GM18868 (cell line): Measurements from ENCODE around the gene LIMA1.
"Not testable (repeated sequence)": the region's sequence is repeated elsewhere in the genome, so short reads cannot be mapped to it uniquely, and the experiment has no call there.

Source experiments
- ATAC-seq: cut with Tn5 transposase; IDR thresholded peaks from one replicate; pipeline ENCODE4 v1.9.1; 2021; ENCODE audit warnings: mild to moderate bottlenecking, moderate library complexity; ENCODE audit not compliant: unreplicated experiment

LIMA1 gene

DNA sequence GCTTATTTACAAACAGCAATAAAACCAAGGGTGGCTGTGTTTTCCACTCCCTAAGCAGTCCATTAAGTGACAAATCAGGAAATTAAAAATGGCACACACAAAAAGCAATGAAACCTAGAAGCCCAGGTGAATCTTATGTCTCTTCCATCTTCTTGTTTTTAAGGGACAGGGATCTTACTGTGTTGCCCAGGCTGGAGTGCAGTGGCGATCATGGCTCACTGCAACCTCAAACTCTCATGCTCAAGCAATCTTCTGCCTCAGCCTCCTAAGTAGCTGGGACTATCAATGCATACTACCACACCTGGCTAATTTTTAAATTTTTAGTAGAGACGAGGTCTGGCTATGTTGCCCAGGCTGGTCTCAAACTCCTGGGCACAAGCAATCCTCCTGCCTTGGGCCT is 63.8 kb downstream of the LIMA1 start:
- ATAC-seq: no peak

DNA sequence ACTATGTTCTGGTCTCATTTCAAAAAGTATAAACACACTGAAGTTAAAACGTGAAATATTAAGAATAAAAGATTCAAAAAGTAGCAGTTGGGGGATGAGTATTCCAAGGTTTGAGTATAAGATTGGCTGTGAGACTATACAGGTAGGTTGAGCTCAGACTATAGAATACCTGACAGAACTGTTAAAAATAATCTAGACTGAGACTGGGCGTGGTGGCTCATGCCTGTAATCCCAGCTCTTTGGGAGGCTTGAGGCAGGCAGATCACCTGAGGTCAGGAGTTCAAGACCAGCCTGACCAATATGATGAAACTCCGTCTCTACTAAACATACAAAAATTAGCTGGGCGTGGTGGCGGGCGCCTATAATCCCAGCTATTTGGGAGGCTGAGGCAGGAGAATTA is 64.3 kb downstream of the LIMA1 start:
- ATAC-seq: not testable (repeated sequence)

DNA sequence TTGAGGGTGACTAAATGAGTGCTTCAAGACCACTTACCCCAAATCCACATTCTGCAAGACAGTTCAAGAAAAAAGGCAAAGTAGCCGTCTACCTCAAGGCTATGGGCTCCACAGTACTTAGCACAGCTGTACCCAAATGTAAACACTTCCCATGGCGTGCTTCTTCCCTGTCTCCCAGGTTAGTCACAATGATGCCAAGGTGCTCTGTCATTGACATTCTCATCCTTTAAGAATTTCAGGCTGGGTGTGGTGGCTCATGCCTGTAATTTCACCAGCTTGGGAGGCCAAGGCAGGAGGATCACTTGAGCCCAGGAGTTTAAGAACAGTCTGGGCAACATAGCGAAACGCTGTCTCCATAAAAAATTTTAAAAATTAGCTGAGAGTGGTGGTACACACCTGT is 64.9 kb downstream of the LIMA1 start:
- ATAC-seq: no peak

DNA sequence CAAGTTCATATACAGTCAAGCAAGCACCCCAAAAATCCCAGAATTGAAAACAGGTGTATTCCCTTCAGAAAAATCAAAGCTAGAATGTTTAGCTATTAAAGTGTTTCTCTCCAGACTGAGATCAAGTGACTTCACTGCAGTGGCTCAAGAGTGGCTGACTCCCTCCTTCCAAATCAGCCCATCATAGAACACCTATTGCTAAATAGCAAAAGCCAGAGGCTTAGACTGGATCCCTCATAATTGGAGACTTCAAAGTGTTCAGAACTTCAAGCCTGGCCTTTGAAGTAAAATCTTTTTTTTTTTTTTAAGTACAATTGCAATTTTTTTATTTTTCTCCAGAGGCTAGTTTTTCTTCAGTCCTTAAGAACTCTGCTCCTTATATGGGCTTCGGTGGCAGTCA is 66.1 kb downstream of the LIMA1 start:
- no peak for ATAC-seq

DNA sequence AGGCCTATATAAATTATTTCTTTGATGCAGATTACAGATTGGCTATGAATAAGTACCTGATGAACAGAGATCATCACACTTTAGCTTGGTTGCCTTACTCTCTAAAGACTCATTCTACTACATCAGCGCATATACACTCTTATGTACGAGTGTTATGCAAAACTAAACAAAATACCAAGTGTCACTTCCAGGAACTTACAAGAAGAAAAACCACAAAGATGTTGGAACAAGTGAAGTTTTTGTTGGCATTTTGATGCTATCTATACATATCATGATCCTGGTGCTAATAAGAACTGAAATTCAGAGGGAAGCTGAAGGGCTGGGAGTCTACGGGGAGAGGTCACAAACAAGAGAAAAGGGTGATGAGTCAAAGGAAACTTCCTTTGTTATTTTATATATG is 68.3 kb downstream of the LIMA1 start:
- no peak for ATAC-seq

DNA sequence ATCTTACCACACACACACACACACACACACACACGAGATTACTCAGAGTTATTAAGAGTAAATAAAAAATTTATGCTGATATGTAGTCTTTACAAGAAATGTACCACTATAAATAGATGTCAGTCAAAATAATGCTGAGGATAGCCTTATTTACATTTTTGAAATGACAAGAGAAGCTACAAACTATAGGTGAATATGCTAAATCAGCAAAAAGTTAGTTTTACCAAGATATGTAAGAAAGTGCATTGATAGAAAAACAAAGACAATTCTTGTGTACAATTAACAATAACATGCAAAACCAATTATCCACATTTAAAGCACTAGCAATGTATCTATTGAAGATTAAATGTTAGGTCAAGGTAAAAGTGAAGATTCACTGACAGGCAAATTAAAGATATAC is 69.3 kb downstream of the LIMA1 start:
- ATAC-seq: no peak

DNA sequence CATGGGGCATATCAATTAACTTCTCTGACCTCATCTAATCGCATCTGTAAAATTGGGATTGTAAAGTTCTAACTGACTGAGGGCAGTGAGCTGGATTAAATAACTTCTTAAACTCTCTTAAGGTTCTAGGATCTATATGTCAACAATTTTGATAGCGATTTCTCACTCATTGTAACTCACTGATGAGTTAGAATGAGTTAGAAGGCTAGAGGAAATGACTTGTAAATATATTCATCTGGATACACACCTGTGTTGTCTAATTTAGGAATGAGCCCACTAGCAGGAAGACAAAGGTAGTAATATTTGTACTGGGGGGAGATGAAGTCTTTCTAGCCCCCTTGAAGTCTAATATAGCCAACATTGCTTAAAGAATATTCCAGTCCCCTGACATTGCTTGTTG is 69.9 kb downstream of the LIMA1 start:
- no peak for ATAC-seq

DNA sequence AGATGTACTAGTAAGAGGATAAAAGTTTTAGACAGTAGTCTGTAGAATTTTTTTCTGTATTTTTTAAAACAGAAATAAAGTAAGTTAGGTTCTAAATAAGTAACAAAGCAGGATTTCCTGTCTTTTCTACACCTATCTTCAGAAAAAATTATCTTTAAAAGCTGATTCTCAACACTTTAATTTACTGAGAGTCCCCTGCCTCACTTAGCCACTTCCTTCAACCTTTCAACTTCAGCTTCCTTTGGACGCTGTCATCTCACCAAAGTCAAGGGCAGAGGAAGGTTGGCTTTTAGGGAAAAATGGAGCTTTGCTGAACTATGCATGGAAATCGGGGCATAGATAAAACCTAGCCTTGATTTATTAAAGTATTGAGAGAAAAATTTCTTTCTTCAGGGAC is 71.3 kb downstream of the LIMA1 start:
- no peak for ATAC-seq

DNA sequence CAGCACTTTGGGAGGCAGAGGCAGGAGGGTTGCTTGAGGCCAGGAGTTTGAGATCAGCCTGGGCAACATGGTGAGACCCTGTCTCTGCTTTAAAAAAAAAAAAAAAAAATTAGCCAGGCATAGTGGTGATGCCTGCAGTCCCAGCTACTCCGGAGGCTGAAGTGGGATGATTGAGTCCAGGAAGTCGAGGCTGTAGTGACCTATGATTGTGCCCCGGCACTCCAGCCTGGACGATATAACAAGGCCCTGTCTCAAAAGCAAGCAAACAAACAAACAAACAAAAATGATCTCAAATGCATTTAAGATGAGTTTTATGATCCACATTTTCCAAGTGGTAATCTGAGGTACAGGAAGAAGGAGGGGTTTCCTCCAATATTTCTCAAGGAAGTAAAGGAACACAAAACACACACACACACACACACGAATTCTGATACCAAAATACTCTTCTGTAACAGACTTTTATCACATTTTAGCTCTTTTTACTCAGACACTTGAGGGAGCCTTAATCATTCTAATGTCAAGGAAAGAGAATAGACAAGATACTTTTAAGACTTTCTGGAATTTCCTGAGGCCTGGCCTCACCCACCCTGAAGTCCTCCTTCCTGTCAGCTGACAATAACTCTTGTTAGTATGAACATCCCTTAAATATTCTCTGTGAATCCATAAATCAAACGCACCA is 71.8 kb downstream of the LIMA1 start:
- ATAC-seq: no peak

DNA sequence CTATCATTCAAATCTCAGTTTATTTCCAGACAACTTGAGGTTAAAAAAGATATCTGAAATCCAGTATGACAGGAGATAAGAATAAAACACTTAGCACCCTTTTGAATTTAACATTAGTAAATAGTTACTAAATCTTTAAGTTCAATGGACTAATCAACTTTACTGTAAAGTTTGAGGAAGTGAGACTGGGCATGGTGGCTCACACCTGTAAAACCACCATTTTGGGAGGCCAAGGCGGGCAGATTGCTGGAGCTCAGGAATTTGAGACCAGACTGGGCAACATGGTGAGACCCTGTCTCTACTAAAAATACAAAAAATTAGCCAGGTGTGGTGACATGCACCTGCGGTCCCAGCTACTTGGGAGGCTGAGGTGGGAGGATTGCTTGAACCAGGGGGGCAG is 75.9 kb downstream of the LIMA1 start:
- ATAC-seq: no peak

DNA sequence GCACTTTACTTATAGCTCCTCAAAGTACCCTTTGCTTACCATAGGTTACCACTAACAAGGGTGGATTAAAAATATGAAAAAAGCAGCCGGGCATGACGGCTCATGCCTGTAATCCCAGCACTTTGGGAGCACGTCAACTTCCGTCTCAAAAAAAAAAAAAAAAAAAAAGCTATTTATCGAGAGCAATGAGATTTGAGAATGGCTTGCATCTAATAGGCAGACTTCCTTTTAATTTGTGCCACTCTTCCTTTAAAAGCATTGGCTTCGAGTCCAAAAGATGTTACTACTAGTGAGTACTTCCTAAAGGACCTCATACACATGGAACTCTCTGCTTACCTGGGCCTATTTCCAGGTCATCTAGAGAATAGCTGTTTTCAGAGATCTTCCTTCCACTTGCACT is 77.7 kb downstream of the LIMA1 start:
- no peak for ATAC-seq

DNA sequence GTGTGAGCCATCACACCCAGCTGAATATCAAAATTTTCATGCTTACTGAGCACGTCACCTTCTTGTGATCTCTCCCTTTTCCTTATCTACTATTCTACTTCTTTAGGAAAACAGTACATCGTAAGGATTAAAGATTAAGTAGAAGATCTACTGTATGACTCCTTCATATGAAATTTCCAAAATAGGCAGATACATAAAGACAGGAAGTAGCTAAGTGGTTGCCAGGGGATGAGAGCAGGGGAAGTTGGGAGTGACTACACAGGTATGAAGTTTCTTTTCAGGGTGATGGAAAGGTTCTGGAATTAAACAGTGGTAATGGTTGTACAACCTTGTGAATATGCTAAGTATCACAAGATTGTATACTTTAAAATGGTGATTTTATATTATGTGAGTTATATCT is 79.6 kb downstream of the LIMA1 start:
- no peak for ATAC-seq

DNA sequence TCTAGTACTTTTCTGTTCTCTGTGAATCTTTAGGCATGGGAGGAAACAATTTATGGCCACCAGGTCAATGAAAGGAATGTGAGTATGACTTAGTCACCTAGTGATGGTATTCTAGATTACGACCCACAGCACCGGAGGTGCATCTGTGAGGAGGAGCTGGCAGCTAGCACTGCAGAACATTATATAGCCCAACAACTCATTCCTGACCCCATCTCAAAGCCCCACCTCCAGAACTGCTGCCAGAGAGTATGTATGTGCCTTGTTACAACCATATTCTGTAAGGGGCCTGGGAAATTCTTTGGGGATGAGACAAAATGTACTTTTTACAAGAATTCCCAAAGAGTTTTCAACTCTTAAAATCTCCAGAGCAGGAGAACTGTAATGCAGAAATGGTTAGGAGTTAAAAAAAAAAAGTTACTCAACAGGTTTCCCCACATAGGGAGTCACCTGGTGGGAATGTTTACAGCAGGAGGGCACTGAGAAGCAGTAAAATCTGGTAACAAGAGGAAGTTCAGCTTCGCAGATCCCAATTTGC is 81.3 kb downstream of the LIMA1 start:
- ATAC-seq: no peak

DNA sequence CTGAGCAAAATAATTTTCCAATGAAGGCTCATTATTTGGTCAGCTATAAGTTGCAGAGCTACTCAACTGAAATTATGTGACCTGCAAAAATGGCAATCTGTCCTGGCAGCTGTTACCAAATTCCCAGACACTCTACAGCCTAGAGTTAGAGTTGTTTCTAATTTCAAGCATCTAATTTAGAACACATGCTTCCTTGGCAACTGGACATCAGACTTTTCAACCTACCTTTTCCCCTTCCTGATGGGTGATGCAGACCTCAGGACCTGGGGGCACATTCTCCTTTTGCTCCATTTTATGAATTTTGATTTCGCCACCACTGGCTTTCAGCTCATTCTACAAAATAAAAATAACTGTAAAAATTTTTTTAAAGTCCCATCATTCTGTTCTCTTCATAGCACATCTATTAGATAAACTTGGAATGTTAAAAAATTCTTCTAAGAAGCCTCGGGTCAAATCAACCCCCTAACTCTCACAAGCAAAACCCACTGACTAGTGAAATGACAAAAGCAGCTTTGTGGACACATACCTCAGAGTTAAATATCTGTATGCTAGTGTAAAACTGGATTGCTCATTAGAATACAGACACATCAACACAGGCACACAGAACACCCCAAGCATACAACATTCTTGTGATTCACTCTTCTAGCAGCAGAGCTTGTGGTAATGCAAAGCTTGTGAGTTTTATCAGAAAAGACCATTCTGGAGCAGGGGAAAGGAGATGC is 82.6 kb downstream of the LIMA1 start:
- no peak for ATAC-seq

DNA sequence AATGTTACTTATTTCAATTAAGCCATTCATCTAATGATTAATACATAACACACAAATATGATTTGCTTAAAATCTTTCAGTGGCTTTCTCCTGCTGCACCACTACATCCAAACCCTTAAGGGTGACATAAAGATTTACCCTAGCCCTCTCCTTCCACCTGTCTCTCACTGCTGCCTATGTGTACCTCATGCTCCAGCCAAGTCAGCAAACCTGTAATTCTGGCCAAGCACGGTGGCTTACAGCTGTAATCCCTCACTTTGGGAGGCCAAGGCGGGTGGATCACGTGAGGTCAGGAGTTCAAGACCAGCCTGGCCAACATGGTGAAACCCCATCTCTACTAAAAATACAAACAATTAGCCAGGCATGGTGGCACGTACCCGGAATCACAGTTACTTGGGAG is 84.5 kb downstream of the LIMA1 start:
- ATAC-seq: no peak

DNA sequence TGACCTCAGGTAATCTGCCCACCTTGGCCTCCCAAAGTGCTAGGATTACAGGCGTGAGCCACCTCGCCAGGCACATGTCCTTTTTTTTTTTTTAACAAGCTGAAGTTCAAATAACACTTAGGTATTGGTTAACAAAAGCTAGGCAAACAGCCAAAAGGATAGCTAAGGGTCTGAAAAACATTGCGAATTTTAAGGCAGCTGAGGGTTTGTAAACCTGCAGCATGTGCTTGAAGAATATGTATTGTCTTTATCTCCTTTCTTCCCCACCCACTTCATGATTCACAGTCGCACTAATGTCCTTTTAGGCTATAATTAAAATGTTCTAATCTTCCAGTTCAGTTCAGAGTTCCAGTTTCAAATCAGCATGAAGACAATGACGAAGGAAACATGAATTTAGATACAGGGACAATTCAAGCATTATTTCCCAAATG is 86.0 kb downstream of the LIMA1 start:
- no peak for ATAC-seq

DNA sequence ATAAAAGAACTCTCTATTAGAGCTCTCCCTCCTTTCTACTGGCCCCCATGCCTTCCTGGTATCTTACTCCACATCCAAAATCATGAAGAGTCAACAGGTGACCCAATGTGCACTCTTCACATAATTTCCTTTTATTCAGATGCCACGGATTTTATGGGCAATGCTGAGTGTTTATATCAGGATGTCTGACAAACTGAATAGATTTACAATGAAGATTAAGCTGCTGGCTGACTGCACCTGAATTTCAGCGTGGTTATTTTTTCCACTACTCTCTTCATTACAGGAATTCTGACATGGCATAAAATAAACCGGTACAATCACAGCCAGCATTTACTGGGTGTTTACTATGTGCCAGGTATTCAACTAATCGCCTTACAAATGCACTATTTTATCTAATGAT is 86.8 kb downstream of the LIMA1 start:
- no peak for ATAC-seq

DNA sequence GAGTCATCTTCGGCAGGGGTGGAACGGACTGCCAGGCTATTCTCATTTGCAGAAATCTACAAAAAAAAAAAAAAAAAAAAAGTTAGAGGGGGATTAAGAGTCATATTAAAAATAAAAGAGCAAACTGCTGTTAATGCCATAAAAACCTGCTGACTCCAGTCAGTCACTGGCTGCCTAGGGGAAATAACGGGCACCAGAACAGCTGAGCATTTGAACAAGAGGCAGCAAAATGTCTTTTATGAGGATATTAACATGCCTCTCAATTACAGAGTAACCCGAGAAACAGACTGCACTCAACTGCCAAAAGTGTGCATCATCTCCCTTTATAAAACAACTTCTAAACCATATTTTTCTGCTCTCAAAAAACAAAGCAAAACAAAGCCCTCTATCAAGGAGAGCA is 87.5 kb downstream of the LIMA1 start:
- no peak for ATAC-seq

DNA sequence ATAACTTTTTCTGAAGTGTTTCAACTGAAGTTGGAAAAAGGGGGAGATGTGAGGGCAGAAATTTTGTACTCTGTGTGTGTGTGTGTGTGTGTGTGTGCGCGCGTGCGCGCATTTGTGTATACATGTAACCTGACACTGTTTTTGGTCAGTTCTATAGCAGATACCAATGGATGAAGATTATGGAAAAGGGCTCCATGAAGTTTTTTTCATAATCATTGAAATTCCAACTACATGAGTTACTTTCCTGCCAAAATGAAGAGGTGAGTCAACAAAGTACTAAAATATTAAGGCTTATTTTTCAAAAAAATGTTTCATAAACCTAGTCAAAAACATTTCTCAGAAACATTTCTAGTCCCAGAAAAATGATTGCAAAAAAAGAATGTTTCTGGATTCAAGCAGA is 90.4 kb downstream of the LIMA1 start:
- ATAC-seq: no peak

DNA sequence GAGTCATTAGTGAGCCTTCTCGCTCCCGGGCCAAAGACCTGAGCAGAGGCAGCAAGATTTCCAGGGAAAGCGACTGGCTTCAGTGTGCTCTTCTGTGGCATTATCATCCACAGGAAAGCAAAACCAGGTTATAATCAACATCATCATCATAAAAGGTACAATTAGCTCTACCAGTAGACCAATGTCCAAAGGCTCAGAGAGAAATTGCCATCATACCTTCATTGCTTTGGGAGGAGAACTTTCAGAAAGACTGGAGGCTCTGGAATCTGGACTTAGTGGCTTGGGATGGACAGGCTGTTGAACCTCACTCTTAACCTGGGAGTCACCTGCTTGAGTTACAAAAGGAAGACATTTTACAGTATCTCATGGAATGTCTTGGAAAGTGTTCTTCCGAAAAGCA is 91.1 kb downstream of the LIMA1 start:
- ATAC-seq: no peak

DNA sequence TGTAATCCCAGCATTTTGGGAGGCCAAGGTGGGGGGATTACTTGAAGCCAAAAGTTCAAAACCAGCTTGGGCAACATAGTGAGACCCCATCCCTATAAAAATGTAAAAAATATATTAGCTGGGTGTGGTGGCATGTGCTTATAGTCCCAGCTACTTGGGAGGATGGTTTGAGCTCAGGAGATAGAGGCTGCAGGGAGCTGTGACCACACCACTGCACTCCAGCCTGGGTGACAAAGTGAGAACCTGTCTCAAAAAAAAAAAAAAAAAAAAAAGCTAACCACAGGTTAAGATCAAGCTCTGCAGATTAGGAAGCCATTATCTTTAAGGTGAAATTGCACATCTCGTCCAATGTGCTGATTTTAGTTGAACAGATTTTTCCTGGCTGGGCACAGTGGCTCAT is 92.5 kb downstream of the LIMA1 start:
- ATAC-seq: no peak

DNA sequence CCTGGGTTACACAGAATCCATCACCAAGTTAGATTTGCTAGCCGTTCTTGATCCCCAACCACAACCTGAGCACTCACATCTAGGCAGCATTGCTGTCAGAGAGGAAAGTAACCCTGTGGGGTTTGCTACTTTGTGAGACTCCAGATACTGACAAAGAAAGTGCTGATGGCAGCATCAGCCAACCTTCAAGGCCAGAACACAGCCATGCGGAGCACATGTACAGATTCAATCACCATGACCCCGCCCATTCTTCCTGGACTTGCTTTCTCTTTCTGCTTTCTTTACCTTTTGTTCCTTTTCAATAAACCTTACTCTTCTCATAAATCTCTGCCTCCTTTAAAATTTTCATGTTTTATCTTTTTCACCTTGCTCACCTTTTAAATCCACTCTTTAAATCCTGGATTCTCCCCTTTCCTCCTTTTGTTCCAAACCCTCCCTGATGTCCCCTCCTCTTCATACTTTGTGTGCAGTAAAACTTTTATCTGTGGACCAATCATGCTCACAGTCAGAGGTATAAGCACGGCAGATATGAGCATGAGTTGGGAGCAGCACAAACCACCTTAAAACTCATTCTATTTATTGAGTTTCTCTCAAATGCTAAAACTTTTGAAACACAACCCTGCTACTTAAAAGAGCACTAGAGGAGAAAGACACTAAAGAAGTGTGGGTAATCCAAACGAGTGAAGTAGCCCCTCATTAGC is 94.3 kb downstream of the LIMA1 start:
- no peak for ATAC-seq
